Panc1 (cell line): Measurements from ENCODE around the gene TPR. TPM values are rescaled to one million over a fixed set of nuclear protein-coding genes. Genes with fewer than 3 reads are reported as not detected.

ENCODE experiments used
- ATAC-seq: fragments of 200-7000 bp; cut with Tn5 transposase; 2 replicates; pipeline ENCODE4 v1.9.1; 2020; ENCODE audit warnings: mild to moderate bottlenecking, moderate library complexity
- BruUV-seq: library from RNA; stranded (reverse); fragments of 400-500 nt; replicated peaks from 2 replicates; lab custom pipeline; 2021; lab: Mats Ljungman, UMichigan
- CTCF ChIA-PET: fragments of 300-600 bp; sonication (Branson Sonifier 250); formaldehyde crosslinking; loops from one replicate; lab custom pipeline; 2022; ENCODE audit warnings: antibody characterized with exemption; lab: Charles Lee
- POLR2A ChIA-PET: fragments of 300-600 bp; sonication (Branson Sonifier 250); formaldehyde crosslinking; loops from one replicate; lab custom pipeline; 2022; ENCODE audit warnings: antibody characterized with exemption; lab: Charles Lee
- DNase-seq: peaks from one replicate; pipeline ENCODE4 v3.0.0-alpha.2; 2010; ENCODE audit warnings: low read depth, low spot score
- H3K27ac ChIP-seq: 2 replicates; pipeline ENCODE4 v1.5.1; 2011; ENCODE audit warnings: mild to moderate bottlenecking, low read length, inconsistent platforms
- H3K27me3 ChIP-seq: fragments of 200-500 bp; sonication (Bioruptor generic); 2 replicates; pipeline ENCODE4 v1.6.0; 2014; ENCODE audit warnings: low read length, inconsistent platforms; ENCODE audit not compliant: control insufficient read depth, insufficient read depth
- H3K36me3 ChIP-seq: fragments of 200-500 bp; sonication (Bioruptor generic); 2 replicates; pipeline ENCODE4 v1.5.1; 2014; ENCODE audit warnings: inconsistent platforms, mild to moderate bottlenecking, low read length, moderate library complexity; ENCODE audit not compliant: control insufficient read depth, insufficient read depth
- H3K4me1 ChIP-seq: 2 replicates; pipeline ENCODE4 v1.5.1; 2011; ENCODE audit warnings: inconsistent platforms, mild to moderate bottlenecking, low read length, moderate library complexity; ENCODE audit not compliant: control insufficient read depth, insufficient read depth
- H3K4me3 ChIP-seq, 2 experiments: 2 replicates each; pipeline ENCODE4 v1.5.1; 2011 to 2012; ENCODE audit warnings: low read depth in 2 of 2, low read length in 2 of 2, mild to moderate bottlenecking in 2 of 2, inconsistent platforms in 1 of 2, moderate library complexity in 1 of 2
- H3K9me3 ChIP-seq: fragments of 200-500 bp; sonication (Bioruptor generic); 2 replicates; pipeline ENCODE4 v1.5.1; 2014; ENCODE audit warnings: low read depth, mild to moderate bottlenecking, inconsistent platforms, low read length, moderate library complexity; ENCODE audit not compliant: control insufficient read depth, insufficient read depth
- POLR2AphosphoS5 ChIP-seq: IDR thresholded peaks from 2 replicates; pipeline ENCODE4 v1.6.1; 2012; ENCODE audit warnings: mild to moderate bottlenecking, low read depth, low read length, moderate library complexity
- SIN3A ChIP-seq: IDR thresholded peaks from 2 replicates; pipeline ENCODE4 v1.6.1; 2012; ENCODE audit warnings: low read depth, mild to moderate bottlenecking, low read length, moderate library complexity, borderline replicate concordance; ENCODE audit not compliant: insufficient read depth
- TCF7L2 ChIP-seq: IDR thresholded peaks from 2 replicates; pipeline ENCODE4 v1.6.1; 2011; ENCODE audit warnings: mild to moderate bottlenecking, low read depth, low read length, inconsistent platforms
- in situ Hi-C: cut with HindIII; loops from 2 replicates; pipeline ENCODE4 v1.10.0; 2016; ENCODE audit warnings: low sequenced_read_pairs, low pct_unique_long_range_greater_than_20kb
- intact Hi-C: fragments of 100-400 bp; cut with micrococcal nuclease; formaldehyde crosslinking; loops from one replicate; pipeline ENCODE4 v1.10.0; 2022; ENCODE audit not compliant: unreplicated experiment
- total RNA-seq: library from RNA; stranded (reverse); gene quantifications from one replicate; pipeline ENCODE4 v1.2.1, GENCODE V29; 2021; ENCODE audit not compliant: unreplicated experiment
- TF ChIP-seq, protein P1 (sequence below): fragments of 450-650 bp; IDR thresholded peaks from 2 replicates; pipeline ENCODE4 v1.5.1; 2017; ENCODE audit warnings: mild to moderate bottlenecking
- TF ChIP-seq, protein P2 (sequence below), 2 experiments: IDR thresholded peaks; 2 replicates each; pipeline ENCODE4 v1.6.1; 2011 to 2012; ENCODE audit warnings: low read depth in 2 of 2, control low read depth in 1 of 2, low read length in 1 of 2, mild to moderate bottlenecking in 1 of 2, moderate library complexity in 1 of 2; ENCODE audit not compliant: insufficient read depth in 1 of 2

Gene TPR
- total RNA-seq, 1 experiment from 2014 or later = 115 TPM

DNA sequence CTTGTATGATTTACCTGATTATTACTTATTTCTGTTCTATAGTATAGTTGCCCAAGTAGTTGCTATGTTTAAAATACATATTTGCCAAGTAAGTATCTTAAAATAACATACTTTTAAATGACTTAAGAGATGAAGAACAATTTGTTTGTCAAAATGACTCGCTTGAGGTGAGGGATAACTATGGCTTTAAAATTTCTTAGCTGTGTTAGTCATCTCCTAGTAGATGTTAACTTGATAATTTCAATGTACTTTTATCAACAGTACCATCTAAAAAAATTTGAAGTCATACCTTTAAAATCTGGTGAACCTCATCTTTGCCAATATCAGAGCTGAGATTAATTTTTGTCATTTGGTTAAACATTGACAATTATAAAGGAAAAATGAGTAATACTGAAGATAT, 38.3 kb upstream of the TPR start:
- Histone ChIP-seq H3K36me3 (peaks cover 26% of the 10 kb centered on the region), H3K9me3 (no peaks in the 10 kb centered on the region), H3K4me3 (no peak overlapping the region), H3K27ac (no peak overlapping the region), H3K4me1 (no peaks in the 10 kb centered on the region), H3K27me3 (no peaks in the 10 kb centered on the region)
- in situ Hi-C loops = no loop called here
- intact Hi-C loops = no loop called here
- TF ChIP-seq TCF7L2 = no peak
- TF ChIP-seq, protein P1, sequence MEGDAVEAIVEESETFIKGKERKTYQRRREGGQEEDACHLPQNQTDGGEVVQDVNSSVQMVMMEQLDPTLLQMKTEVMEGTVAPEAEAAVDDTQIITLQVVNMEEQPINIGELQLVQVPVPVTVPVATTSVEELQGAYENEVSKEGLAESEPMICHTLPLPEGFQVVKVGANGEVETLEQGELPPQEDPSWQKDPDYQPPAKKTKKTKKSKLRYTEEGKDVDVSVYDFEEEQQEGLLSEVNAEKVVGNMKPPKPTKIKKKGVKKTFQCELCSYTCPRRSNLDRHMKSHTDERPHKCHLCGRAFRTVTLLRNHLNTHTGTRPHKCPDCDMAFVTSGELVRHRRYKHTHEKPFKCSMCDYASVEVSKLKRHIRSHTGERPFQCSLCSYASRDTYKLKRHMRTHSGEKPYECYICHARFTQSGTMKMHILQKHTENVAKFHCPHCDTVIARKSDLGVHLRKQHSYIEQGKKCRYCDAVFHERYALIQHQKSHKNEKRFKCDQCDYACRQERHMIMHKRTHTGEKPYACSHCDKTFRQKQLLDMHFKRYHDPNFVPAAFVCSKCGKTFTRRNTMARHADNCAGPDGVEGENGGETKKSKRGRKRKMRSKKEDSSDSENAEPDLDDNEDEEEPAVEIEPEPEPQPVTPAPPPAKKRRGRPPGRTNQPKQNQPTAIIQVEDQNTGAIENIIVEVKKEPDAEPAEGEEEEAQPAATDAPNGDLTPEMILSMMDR = no peak
- TF ChIP-seq, protein P2, sequence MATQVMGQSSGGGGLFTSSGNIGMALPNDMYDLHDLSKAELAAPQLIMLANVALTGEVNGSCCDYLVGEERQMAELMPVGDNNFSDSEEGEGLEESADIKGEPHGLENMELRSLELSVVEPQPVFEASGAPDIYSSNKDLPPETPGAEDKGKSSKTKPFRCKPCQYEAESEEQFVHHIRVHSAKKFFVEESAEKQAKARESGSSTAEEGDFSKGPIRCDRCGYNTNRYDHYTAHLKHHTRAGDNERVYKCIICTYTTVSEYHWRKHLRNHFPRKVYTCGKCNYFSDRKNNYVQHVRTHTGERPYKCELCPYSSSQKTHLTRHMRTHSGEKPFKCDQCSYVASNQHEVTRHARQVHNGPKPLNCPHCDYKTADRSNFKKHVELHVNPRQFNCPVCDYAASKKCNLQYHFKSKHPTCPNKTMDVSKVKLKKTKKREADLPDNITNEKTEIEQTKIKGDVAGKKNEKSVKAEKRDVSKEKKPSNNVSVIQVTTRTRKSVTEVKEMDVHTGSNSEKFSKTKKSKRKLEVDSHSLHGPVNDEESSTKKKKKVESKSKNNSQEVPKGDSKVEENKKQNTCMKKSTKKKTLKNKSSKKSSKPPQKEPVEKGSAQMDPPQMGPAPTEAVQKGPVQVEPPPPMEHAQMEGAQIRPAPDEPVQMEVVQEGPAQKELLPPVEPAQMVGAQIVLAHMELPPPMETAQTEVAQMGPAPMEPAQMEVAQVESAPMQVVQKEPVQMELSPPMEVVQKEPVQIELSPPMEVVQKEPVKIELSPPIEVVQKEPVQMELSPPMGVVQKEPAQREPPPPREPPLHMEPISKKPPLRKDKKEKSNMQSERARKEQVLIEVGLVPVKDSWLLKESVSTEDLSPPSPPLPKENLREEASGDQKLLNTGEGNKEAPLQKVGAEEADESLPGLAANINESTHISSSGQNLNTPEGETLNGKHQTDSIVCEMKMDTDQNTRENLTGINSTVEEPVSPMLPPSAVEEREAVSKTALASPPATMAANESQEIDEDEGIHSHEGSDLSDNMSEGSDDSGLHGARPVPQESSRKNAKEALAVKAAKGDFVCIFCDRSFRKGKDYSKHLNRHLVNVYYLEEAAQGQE (IDR thresholded peaks at IDR 0.05; ENCODE audit: insufficient read depth in 1 of 2, low read depth in 2 of 2, low read length in 1 of 2) = no peak
- TF ChIP-seq POLR2AphosphoS5 = no peak
- no peak for TF ChIP-seq SIN3A
- no TSS peak for BruUV-seq
- no peak for DNase-seq
- ChIA-PET POLR2A (interaction anchor here (0.7 kb wide), 1 partner anchor 22 kb away, joined by 3 read pairs; no protein-coding TSS in a partner anchor), CTCF (no interaction called here)
- no peak for ATAC-seq

DNA sequence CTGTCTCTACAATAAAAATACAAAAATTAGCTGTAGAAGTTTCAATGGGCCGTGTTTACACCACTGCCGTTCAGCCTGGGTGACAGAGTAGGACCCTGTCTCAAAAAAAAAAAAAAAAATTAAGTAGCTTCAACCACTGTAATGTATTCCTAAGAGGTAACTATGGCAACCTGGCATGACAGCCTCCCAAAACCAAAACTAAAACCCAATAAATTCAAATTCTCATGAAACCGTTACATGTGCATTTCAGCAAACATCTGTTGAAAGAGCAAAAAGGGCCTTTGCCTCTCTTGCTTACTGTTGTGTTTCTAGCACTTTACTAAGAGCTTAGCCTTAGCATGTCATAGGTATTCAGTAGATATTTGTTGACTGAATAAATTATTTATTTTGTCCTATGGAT, 34.0 kb upstream of the TPR start:
- DNase-seq = no peak

More for the DNA sequence above, 34.0 kb upstream of the TPR start:
- no peak for TF ChIP-seq SIN3A
- no peak for TF ChIP-seq POLR2AphosphoS5
- TF ChIP-seq, protein P2 (IDR thresholded peaks at IDR 0.05; ENCODE audit: insufficient read depth in 1 of 2, low read depth in 2 of 2, low read length in 1 of 2) = no peak
- TF ChIP-seq, protein P1 = no peak
- TF ChIP-seq TCF7L2 = no peak
- intact Hi-C loops (no loop called here), in situ Hi-C loops (no loop called here)
- Histone ChIP-seq H3K36me3 (peaks cover 50% of the 10 kb centered on the region), H3K27me3 (no peaks in the 10 kb centered on the region), H3K27ac (no peak overlapping the region), H3K9me3 (no peaks in the 10 kb centered on the region), H3K4me1 (no peaks in the 10 kb centered on the region), H3K4me3 (no peak overlapping the region)
- ChIA-PET CTCF (interaction anchor here (0.6 kb wide), 1 partner anchor 729 kb away, joined by 4 read pairs; no protein-coding TSS in a partner anchor), POLR2A (no interaction called here)
- no peak for ATAC-seq
- no TSS peak for BruUV-seq
